HuH-7 (cell line): ENCODE results near the gene LIME1.

Source experiments
- DNase-seq: peaks from one replicate; pipeline ENCODE4 v3.0.0; 2011; ENCODE audit warnings: low spot score

The LIME1 gene, protein sequence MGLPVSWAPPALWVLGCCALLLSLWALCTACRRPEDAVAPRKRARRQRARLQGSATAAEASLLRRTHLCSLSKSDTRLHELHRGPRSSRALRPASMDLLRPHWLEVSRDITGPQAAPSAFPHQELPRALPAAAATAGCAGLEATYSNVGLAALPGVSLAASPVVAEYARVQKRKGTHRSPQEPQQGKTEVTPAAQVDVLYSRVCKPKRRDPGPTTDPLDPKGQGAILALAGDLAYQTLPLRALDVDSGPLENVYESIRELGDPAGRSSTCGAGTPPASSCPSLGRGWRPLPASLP

GRCh38 chr20:63735859-63736718 lies at the start of gene LIME1:
TSS of gene LIME1 (plus strand) at chr20:63736664. CDS start at chr20:63737550, 886 bp downstream.
- no peak for DNase-seq

DNA sequence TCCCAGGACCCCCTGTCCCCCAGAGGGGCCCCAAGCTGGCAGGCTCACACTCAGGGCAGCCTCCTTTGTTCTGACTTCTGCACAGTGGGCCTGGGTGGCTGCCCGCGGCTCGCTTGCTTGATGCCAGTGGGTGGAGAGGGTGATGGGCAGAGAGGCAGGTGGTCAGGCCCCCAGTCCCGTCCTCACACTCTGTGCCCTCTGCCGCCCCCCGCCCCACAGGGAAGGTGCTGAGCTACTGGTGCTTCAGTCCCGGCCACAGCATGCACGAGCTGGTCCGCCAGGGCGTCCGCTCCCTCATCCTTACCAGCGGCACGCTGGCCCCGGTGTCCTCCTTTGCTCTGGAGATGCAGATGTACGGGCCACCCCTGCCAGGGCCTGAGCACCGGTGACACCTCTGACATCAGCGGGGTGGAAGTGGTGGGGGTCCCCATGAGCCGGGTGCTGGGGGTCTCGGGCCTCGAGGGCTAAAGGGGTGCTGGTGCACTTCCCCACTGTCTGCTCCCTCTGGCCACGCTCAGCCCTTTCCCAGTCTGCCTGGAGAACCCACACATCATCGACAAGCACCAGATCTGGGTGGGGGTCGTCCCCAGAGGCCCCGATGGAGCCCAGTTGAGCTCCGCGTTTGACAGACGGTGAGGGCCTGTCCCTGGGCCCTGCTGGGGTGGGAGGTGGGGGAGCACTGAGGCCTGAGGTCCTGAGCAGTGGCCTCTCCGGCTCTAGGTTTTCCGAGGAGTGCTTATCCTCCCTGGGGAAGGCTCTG lies 48.9 kb upstream of the LIME1 start:
- DNase-seq = no peak

GRCh38 chr20:63688228-63689045 lies 48.0 kb upstream of the LIME1 start:
- DNase-seq = no peak

GRCh38 chr20:63689046-63690002 lies 47.1 kb upstream of the LIME1 start:
- no peak for DNase-seq

DNA sequence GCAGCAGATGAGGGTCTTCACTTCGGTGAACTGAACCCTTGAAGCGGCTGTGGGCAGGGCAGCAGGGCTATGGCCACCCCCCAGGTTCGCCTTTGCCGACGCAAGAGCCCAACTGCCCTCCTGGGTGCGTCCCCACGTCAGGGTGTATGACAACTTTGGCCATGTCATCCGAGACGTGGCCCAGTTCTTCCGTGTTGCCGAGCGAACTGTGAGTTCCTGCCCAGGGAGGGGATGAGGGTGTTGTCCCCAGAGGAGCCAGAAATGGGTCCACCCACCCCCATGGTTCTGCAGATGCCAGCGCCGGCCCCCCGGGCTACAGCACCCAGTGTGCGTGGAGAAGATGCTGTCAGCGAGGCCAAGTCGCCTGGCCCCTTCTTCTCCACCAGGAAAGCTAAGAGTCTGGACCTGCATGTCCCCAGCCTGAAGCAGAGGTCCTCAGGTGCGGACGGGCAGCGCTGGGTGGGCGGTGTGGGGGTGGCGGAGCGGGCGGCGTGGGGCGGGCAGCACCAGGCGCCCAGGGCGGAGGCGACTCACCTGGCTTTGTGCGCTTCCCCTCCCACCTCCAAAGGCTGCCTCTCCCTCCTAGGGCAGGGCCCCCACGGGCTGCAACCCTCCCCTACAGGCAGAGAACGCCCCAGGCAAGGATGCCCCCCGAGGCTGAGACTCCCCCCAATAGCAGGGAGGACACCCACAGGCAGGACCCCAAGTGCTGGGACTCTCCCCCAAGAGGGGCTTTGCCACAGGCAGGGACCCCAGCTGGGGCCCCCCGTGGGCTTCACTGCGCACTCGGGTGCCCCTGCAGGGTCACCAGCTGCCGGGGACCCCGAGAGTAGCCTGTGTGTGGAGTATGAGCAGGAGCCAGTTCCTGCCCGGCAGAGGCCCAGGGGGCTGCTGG lies 46.2 kb upstream of the LIME1 start:
- no peak for DNase-seq

DNA sequence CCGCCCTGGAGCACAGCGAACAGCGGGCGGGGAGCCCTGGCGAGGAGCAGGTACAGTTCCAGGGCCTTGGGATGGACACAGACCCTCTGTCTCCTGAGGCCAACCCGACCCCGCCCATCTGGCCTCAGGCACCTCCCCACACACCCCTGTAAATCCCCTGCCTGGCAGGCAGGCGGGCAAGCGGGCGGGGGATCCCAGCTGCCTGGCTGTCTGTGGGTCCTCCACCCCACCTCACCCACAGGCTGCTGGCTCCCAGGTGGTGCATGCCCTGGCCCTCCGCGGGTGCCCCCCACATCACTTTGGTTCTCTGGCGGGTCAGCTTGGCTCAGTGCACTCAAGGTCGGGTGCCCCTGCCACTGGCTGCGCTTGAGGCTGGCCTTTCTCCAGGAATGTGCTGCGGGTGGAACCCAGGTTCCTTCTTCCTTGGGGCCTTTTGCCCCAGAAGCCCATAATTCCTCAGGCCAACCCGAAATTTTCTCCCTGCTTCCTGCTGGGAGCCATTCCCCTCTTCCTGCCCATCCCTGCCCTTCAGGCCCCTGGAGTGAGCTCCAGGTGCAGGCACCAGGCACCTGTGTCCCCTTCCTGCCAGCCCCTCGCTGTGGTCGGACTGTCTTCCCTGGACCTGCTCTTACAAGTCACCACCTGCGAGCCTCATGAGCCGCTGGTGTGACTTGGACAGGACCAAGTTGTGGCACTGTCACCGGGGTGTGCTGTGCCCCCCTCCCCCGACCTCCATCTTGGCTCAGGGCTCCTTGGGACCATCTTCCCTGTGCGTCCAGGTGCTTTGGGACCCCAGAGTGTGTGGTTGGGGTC lies 45.4 kb upstream of the LIME1 start:
- DNase-seq = no peak

DNA sequence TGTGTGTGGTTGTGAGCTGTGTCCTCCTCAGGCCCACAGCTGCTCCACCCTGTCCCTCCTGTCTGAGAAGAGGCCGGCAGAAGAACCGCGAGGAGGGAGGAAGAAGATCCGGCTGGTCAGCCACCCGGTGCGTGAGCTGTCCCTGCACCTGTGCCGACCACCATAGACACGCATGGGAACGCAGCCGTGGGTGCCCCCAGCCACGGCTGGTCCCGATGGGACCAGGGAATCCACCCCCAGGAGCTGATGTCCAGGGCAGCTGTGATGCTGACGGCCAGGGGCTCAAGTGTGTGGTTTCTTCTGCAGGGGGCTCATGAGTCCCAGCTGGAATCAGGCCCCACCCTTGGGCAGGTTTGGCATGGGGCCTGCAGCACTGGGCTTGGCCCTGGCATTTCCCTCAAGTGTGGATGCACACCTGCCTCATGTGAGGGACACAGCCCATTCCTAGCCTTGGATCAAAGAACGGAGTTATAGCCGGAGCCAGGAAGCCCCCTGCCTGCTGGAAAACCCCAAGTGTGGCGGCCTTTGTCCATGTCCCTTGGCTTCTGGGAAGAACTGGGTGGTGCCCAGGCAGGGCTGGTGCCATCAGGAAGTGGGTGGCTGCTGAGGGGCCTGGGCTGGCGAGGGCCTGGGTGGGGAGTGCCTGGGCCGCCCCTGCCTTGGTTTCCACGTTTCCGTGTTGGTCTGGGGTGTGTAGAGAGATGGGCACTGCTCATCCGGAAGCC lies 44.6 kb upstream of the LIME1 start:
- DNase-seq = no peak

GRCh38 chr20:63692436-63693082 lies 43.9 kb upstream of the LIME1 start:
- DNase-seq = no peak

DNA sequence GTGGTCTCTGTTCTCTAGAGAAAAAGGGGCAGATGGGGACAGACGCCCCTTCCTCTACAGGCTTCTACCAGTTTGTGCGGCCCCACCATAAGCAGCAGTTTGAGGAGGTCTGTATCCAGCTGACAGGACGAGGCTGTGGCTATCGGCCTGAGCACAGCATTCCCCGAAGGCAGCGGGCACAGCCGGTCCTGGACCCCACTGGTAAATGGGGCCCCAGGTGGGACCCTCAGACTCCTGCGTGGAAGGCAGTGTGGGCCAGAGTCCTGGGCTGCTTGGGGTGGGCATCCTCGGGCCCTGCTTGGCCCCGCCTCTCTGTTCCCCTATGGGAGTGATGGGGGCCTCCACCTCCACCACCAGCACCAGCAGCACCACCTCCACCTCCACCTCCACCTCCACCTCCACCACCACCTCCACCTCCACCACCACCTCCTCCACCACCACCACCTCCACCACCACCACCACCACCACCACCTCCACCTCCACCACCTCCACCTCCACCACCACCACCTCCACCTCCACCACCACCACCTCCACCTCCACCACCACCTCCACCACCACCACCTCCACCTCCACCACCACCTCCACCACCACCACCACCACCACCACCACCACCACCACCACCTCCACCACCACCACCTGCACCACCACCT lies 43.3 kb upstream of the LIME1 start:
- no peak for DNase-seq

- DNase-seq = no peak
Measured at GRCh38 chr20:63693733-63694583, 42.5 kb upstream of the LIME1 start.

- no peak for DNase-seq
Measured at GRCh38 chr20:63694584-63695423, 41.7 kb upstream of the LIME1 start.

- DNase-seq = no peak
Measured at GRCh38 chr20:63695424-63696305, 40.8 kb upstream of the LIME1 start.

GRCh38 chr20:63696306-63696627 lies 40.2 kb upstream of the LIME1 start:
- no peak for DNase-seq
